Tibial nerve (tissue), 4 donors: ENCODE data around the gene NUP98. TPM values are rescaled to one million over a fixed set of nuclear protein-coding genes. Genes with fewer than 3 reads are reported as not detected.

ENCODE experiments used
- DNase-seq, 2 donors: peaks; one replicate each; pipeline ENCODE4 v3.0.0-alpha.2; 2019; ENCODE audit warnings: low spot score in 2 of 2
- H3K27ac ChIP-seq, 4 donors: fragments of 200-600 bp; sonication (generic) in 3 of 4; one replicate each; pipeline ENCODE4 v1.5.1; 2017 to 2019; ENCODE audit warnings: mild to moderate bottlenecking in 1 of 4
- H3K27me3 ChIP-seq, 2 donors: fragments of 200-600 bp; sonication (generic) in 1 of 2; one replicate each; pipeline versions ENCODE4 v1.5.1 to v1.6.0; 2017 to 2019
- H3K36me3 ChIP-seq, 3 donors: fragments of 200-600 bp; sonication (generic); one replicate each; pipeline ENCODE4 v1.5.1; 2018 to 2019
- H3K4me1 ChIP-seq, 4 donors: fragments of 200-600 bp; sonication (generic) in 3 of 4; one replicate each; pipeline ENCODE4 v1.5.1; 2017 to 2019
- H3K4me3 ChIP-seq, 4 donors: fragments of 200-600 bp; sonication (generic) in 3 of 4; one replicate each; pipeline ENCODE4 v1.5.1; 2017 to 2019; ENCODE audit warnings: mild to moderate bottlenecking in 1 of 4, moderate library complexity in 1 of 4
- H3K9me3 ChIP-seq, 4 donors: fragments of 200-600 bp; sonication (generic) in 3 of 4; one replicate each; pipeline ENCODE4 v1.5.1; 2017 to 2019
- CTCF ChIP-seq, 5 experiments: fragments of 200-600 bp in 3 of 5; fragments of 450-650 bp in 2 of 5; sonication (generic) in 3 of 5; IDR thresholded peaks; one replicate each; pipeline ENCODE4 v1.5.1; 2016 to 2019; ENCODE audit warnings: antibody characterized with exemption in 5 of 5, mild to moderate bottlenecking in 3 of 5, moderate library complexity in 2 of 5
- EP300 ChIP-seq, 2 donors: sonication (generic); formaldehyde crosslinking; IDR thresholded peaks; one replicate each; pipeline ENCODE4 v1.6.1; 2017; ENCODE audit warnings: antibody characterized with exemption in 2 of 2, mild to moderate bottlenecking in 1 of 2
- POLR2A ChIP-seq, 2 donors: fragments of 450-650 bp; IDR thresholded peaks; one replicate each; pipeline ENCODE4 v1.6.1; 2017; ENCODE audit warnings: antibody characterized with exemption in 2 of 2, mild to moderate bottlenecking in 2 of 2, moderate library complexity in 2 of 2
- WGBS, 2 donors: methylation state at CpG; one replicate each; pipeline ENCODE4 v1.1.5; 2018; 5-methylcytosine and 5-hydroxymethylcytosine counted together
- total RNA-seq, 4 donors: library from RNA; depleted of rRNA; stranded (reverse); fragments of >200 nt; gene quantifications; one replicate each; pipeline ENCODE4 v1.1.0, GENCODE V29; 2016

NUP98 gene
- total RNA-seq, 4 donors from 2014 or later = 75.3 to 193 (median 115) TPM

- no peak for TF ChIP-seq POLR2A (IDR thresholded peaks at IDR 0.05)
- TF ChIP-seq EP300 (IDR thresholded peaks at IDR 0.05) = no peak
- TF ChIP-seq CTCF (IDR thresholded peaks at IDR 0.05) = no peak
- no peak overlapping the region for H3K4me3 ChIP-seq
- H3K4me1 ChIP-seq = peaks cover 0 to 63% (median 46%) of the 10 kb centered on the region in 4 donors
- peak overlapping the region in 1 of 4 donors; percentile 30 for H3K27ac ChIP-seq
- no peaks in the 10 kb centered on the region for H3K27me3 ChIP-seq
- whole genome bisulfite sequencing, 2 donors = 91 to 100% methylated on average over 2 of the region's 2 CpGs
- DNase-seq = no peak
- no peaks in the 10 kb centered on the region for H3K9me3 ChIP-seq
- peaks cover 0 to 37% (median under 1%) of the 10 kb centered on the region in 3 donors for H3K36me3 ChIP-seq
These were observed 35.5 kb upstream of the NUP98 start for GRCh38 chr11:3832816-3833215.

- no peak for TF ChIP-seq POLR2A (IDR thresholded peaks at IDR 0.05)
- TF ChIP-seq EP300 (IDR thresholded peaks at IDR 0.05) = no peak
- TF ChIP-seq CTCF (IDR thresholded peaks at IDR 0.05) = no peak
- Histone ChIP-seq H3K4me3 (no peak overlapping the region), H3K36me3 (peaks cover 0 to 49% (median 13%) of the 10 kb centered on the region in 3 donors), H3K9me3 (no peaks in the 10 kb centered on the region), H3K27ac (peak overlapping the region in 2 of 4 donors; percentile 1 to 2), H3K4me1 (peaks cover 0 to 58% (median 42%) of the 10 kb centered on the region in 4 donors), H3K27me3 (no peaks in the 10 kb centered on the region)
- 78 to 81% methylated on average over 13 of the region's 13 CpGs for WGBS, 2 donors
- no peak for DNase-seq
These were observed 34.3 kb upstream of the NUP98 start for GRCh38 chr11:3831378-3832239.

GRCh38 chr11:3830730-3831129 lies 33.4 kb upstream of the NUP98 start:
- DNase-seq = no peak
- no peak for TF ChIP-seq EP300 (IDR thresholded peaks at IDR 0.05)
- TF ChIP-seq POLR2A (IDR thresholded peaks at IDR 0.05) = no peak
- no peak for TF ChIP-seq CTCF (IDR thresholded peaks at IDR 0.05)
- no peak overlapping the region for H3K4me3 ChIP-seq
- H3K4me1 ChIP-seq = peaks cover 0 to 56% (median 38%) of the 10 kb centered on the region in 4 donors
- WGBS, 2 donors = 68 to 87% methylated on average over 1 of the region's 1 CpG
- H3K27ac ChIP-seq = peak overlapping the region in 2 of 4 donors; percentile 1 to 2
- no peaks in the 10 kb centered on the region for H3K27me3 ChIP-seq
- H3K36me3 ChIP-seq = peaks cover 0 to 58% (median 14%) of the 10 kb centered on the region in 3 donors
- no peaks in the 10 kb centered on the region for H3K9me3 ChIP-seq

- no peaks in the 10 kb centered on the region for H3K27me3 ChIP-seq
- H3K4me3 ChIP-seq = no peak overlapping the region
- H3K36me3 ChIP-seq = peaks cover 0 to 61% (median 14%) of the 10 kb centered on the region in 3 donors
- DNase-seq = no peak
- H3K9me3 ChIP-seq = no peaks in the 10 kb centered on the region
- TF ChIP-seq CTCF (IDR thresholded peaks at IDR 0.05) (no peak), POLR2A (IDR thresholded peaks at IDR 0.05) (no peak), EP300 (IDR thresholded peaks at IDR 0.05) (no peak)
- peaks cover 0 to 49% (median 32%) of the 10 kb centered on the region in 4 donors for H3K4me1 ChIP-seq
- WGBS, 2 donors = 96 to 100% methylated on average over 3 of the region's 3 CpGs
- no peak overlapping the region for H3K27ac ChIP-seq
These were observed 32.7 kb upstream of the NUP98 start for GRCh38 chr11:3830088-3830487.
